ES-I3 (cell line): ENCODE measurements around the gene GRHPR.

Source experiments
- H3K36me3 ChIP-seq: 2 replicates; pipeline ENCODE4 v1.6.1; 2013; ENCODE audit warnings: mild to moderate bottlenecking, low read length, control low read depth, moderate library complexity; ENCODE audit not compliant: insufficient read depth
- H3K4me1 ChIP-seq: 2 replicates; pipeline ENCODE4 v1.6.1; 2013; ENCODE audit warnings: mild to moderate bottlenecking, control low read depth, low read length; ENCODE audit not compliant: insufficient read depth
- H3K9ac ChIP-seq: 2 replicates; pipeline ENCODE4 v1.6.1; 2013; ENCODE audit warnings: low read depth, mild to moderate bottlenecking, low read length, moderate library complexity
- H3K9me3 ChIP-seq: 2 replicates; pipeline ENCODE4 v1.6.1; 2013; ENCODE audit warnings: mild to moderate bottlenecking, low read length, moderate library complexity; ENCODE audit not compliant: control insufficient read depth, insufficient read depth

Gene GRHPR

DNA sequence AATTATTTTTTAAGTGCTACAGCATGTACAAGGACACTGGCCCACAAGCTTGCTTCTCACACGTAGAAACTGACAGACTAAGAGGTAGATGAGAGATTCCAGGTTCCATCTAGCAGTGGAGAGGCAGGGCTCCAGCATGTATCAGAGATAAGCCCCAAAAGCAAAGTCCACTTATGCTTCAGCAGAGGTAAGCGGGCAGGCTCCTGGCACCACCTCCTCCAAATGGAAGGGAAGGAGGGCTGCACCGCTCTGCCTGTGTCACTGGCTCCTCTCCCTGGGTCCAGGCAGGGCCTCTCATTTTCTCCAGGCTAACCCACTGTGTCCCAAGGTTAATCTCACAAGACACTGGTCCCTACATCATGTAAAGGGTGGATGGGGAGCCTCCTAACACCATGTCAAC lies 15.9 kb downstream of the GRHPR start:
- H3K4me1 ChIP-seq, result peaks cover 16% of the 10 kb centered on the region
- no peaks in the 10 kb centered on the region for H3K9me3 ChIP-seq
- H3K36me3 ChIP-seq, result peaks cover 40% of the 10 kb centered on the region
- no peak overlapping the region for H3K9ac ChIP-seq

DNA sequence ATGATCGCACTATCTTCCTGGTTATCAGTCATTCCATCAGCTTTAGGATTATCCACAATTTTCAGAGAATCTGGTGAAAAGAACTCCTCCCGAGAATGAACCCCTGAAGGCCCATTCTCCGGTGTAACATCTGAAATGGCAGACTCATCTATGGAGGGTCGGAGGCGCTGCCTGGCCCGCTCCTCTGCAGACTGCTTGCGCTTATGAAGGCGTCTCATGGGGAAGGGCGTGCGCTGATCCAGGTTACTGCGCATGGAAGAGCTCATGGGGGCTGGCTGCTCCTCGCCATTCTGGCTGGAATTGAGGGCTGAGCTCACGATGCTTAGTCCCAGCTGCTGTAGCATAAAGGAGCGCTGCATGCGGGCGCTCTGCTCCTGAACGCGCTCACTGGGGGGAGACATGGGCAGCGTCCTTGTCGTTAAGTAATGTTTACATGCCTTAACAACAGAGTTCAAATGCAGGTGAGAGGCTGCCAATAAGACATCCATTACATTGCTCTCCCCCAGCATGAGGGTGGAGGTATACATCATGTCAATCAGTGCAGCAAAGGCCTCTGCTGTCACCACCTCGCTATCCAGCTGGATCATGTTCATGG lies 19.4 kb downstream of the GRHPR start:
- Histone ChIP-seq H3K9ac (no peak overlapping the region), H3K4me1 (no peaks in the 10 kb centered on the region), H3K36me3 (peaks cover 33% of the 10 kb centered on the region), H3K9me3 (no peaks in the 10 kb centered on the region)

GRCh38 chr9:37442556-37442955 lies 20.1 kb downstream of the GRHPR start:
- H3K9ac ChIP-seq, result no peak overlapping the region
- H3K36me3 ChIP-seq, result peaks cover 27% of the 10 kb centered on the region
- no peaks in the 10 kb centered on the region for H3K9me3 ChIP-seq
- no peaks in the 10 kb centered on the region for H3K4me1 ChIP-seq

DNA sequence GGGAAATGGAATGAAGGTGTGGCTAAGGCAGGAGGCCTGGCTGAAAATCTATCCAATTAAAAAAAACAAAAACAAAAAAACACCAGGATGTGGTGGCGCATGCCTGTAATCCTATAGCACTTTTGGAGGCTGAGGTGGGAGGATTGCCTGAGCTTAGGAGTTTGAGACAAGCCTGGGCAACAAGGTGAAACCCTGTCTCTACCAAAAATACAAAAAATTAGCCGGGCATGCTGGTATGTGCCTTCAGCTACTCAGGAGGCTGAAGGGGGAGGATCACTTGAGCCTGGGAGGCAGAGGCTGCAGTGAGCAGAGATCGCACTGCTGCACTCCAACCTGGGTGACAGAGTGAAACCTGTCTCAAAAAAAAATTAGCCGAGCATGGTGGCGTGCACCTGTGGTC lies 21.1 kb downstream of the GRHPR start:
- Histone ChIP-seq H3K4me1 (no peaks in the 10 kb centered on the region), H3K9me3 (no peaks in the 10 kb centered on the region), H3K9ac (no peak overlapping the region), H3K36me3 (peaks cover 18% of the 10 kb centered on the region)

GRCh38 chr9:37444890-37445289 lies 22.4 kb downstream of the GRHPR start:
- Histone ChIP-seq H3K9ac (no peak overlapping the region), H3K9me3 (no peaks in the 10 kb centered on the region), H3K4me1 (no peaks in the 10 kb centered on the region), H3K36me3 (peaks cover 20% of the 10 kb centered on the region)

- H3K9me3 ChIP-seq, result no peaks in the 10 kb centered on the region
- H3K4me1 ChIP-seq, result no peaks in the 10 kb centered on the region
- no peak overlapping the region for H3K9ac ChIP-seq
- peaks cover 20% of the 10 kb centered on the region for H3K36me3 ChIP-seq
Observed at GRCh38 chr9:37445832-37446231, 23.3 kb downstream of the GRHPR start.

- H3K4me1 ChIP-seq, result no peaks in the 10 kb centered on the region
- peaks cover 14% of the 10 kb centered on the region for H3K36me3 ChIP-seq
- no peak overlapping the region for H3K9ac ChIP-seq
- no peaks in the 10 kb centered on the region for H3K9me3 ChIP-seq
Observed at GRCh38 chr9:37446401-37446800, 23.9 kb downstream of the GRHPR start.

DNA sequence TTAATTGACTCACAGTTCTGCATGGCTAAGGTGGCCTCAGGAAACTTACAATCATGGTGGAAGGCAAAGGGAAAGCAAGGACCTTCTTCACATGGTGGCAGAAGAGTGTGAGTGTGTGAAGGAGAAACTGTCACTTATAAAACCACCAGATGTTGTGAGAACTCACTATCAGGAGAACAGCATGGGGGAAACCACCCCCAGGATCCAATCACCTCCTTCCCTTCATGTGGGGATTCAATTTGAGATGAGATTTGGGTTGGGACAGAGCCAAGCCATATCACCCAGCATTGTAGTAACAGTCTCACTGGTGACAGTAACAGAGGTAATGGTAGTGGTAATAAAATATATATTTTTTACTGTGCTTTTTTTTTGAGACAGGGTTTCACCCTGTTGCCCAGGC lies 24.6 kb downstream of the GRHPR start:
- Histone ChIP-seq H3K9me3 (no peaks in the 10 kb centered on the region), H3K9ac (no peak overlapping the region), H3K36me3 (peaks cover 7% of the 10 kb centered on the region), H3K4me1 (no peaks in the 10 kb centered on the region)

- Histone ChIP-seq H3K4me1 (no peaks in the 10 kb centered on the region), H3K36me3 (peaks cover 2% of the 10 kb centered on the region; the same call in 1 of the 2 replicates), H3K9me3 (no peaks in the 10 kb centered on the region), H3K9ac (no peak overlapping the region)
Observed at GRCh38 chr9:37449862-37450632, 27.6 kb downstream of the GRHPR start.

DNA sequence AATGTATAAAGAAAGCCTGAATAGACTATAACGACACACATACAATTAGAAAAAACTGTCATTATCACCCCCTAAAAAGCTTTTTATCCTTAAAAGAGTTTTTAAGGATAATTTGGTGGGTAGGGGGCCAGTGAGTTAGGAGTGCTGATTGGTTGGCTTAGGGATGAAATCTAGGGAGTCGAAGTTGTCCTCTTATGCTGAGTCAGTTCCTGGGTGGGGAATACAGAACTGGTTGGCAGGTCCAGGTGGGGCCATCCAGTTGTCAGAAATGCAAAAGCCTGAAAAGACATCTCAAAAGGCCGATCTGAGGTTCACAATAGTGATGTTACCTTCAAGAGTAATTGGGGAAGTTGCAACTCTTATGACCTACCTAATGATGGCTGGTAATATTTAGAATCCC lies 29.1 kb downstream of the GRHPR start:
- Histone ChIP-seq H3K36me3 (peaks cover 2% of the 10 kb centered on the region; the same call in 1 of the 2 replicates), H3K9me3 (no peaks in the 10 kb centered on the region), H3K9ac (no peak overlapping the region), H3K4me1 (no peaks in the 10 kb centered on the region)

- Histone ChIP-seq H3K9me3 (no peaks in the 10 kb centered on the region), H3K9ac (no peak overlapping the region), H3K4me1 (no peaks in the 10 kb centered on the region), H3K36me3 (peaks cover 2% of the 10 kb centered on the region; the same call in 1 of the 2 replicates)
Observed at GRCh38 chr9:37452611-37453010, 30.1 kb downstream of the GRHPR start.

GRCh38 chr9:37453827-37454226 lies 31.3 kb downstream of the GRHPR start:
- H3K9ac ChIP-seq, result no peak overlapping the region
- H3K4me1 ChIP-seq, result no peaks in the 10 kb centered on the region
- peaks cover 2% of the 10 kb centered on the region; the same call in 1 of the 2 replicates for H3K36me3 ChIP-seq
- no peaks in the 10 kb centered on the region for H3K9me3 ChIP-seq

DNA sequence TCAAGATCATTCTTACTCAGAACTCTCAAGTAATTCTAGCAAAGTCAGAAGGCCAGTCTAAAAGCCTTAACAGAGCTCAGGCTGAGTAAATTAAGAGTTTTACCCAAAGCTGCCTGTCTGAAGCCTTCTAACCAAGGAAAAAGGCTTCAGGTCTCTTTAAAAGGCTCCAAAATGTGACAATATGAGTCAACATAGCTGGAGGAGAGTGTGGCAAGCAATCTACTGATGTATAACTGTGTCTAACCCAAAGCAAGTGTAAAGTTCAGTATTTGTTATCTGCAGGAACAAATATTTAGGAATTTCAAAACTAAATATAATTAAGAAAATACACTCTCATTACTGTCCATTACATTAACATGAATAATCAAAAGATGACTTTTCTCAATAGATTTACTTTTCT lies 31.7 kb downstream of the GRHPR start:
- no peaks in the 10 kb centered on the region for H3K9me3 ChIP-seq
- peaks cover 1% of the 10 kb centered on the region; the same call in 1 of the 2 replicates for H3K36me3 ChIP-seq
- no peak overlapping the region for H3K9ac ChIP-seq
- H3K4me1 ChIP-seq, result no peaks in the 10 kb centered on the region

GRCh38 chr9:37455884-37456647 lies 33.6 kb downstream of the GRHPR start:
- Histone ChIP-seq H3K9me3 (no peaks in the 10 kb centered on the region), H3K36me3 (no peaks in the 10 kb centered on the region), H3K4me1 (no peaks in the 10 kb centered on the region), H3K9ac (no peak overlapping the region)

DNA sequence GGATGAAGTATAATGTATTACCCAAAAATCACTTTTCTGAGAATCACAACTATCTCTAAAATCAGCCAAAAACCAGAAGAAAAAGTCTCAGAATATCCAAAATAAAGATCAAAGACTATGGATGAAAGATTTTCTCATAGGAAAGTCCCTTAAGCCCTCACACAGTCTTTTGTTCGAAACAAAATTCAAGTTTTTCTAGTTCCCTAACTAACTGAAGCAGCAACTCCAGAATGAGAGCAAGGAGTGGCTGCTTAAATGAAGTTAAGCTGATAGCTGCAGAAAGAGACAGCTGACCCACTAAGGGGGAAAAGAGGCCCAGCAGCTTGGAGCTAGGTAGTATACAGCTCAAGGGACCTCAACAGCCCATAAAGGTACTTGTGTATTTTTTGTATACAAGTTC lies 34.3 kb downstream of the GRHPR start:
- H3K36me3 ChIP-seq, result no peaks in the 10 kb centered on the region
- no peak overlapping the region for H3K9ac ChIP-seq
- H3K9me3 ChIP-seq, result no peaks in the 10 kb centered on the region
- no peaks in the 10 kb centered on the region for H3K4me1 ChIP-seq
